Measurements from ENCODE around the gene MOB3A.

GRCh38 chr19:2136796-2137195, 40.7 kb upstream of the MOB3A start:
- TF ChIP-seq CTCF (IDR thresholded peaks at IDR 0.05; ENCODE audit: borderline replicate concordance, extremely low read depth, low read length, poor library complexity, severe bottlenecking): no peak
- no peak for TF ChIP-seq EZH2 (IDR thresholded peaks at IDR 0.05; ENCODE audit: borderline replicate concordance, low read depth, low read length, severe bottlenecking)

Data from DND-41 (cell line).